Endothelial cell of umbilical vein (primary cell): ENCODE measurements around the gene PAAF1.

Experiments used
- EZH2 ChIP-seq: IDR thresholded peaks from 2 replicates; pipeline ENCODE4 v1.6.1; 2012; ENCODE audit warnings: borderline replicate concordance, low read depth, mild to moderate bottlenecking, moderate library complexity, low read length, inconsistent platforms; ENCODE audit not compliant: severe bottlenecking
- FOS ChIP-seq: IDR thresholded peaks from 2 replicates; pipeline ENCODE4 v1.6.1; 2011; ENCODE audit warnings: mild to moderate bottlenecking, low read length, moderate library complexity, borderline replicate concordance; ENCODE audit not compliant: insufficient read depth
- GATA2 ChIP-seq: IDR thresholded peaks from 2 replicates; pipeline ENCODE4 v1.7.0; 2011; ENCODE audit warnings: low read depth, mild to moderate bottlenecking, moderate library complexity, mixed read lengths, low read length; ENCODE audit not compliant: insufficient read length, insufficient read depth
- JUN ChIP-seq: IDR thresholded peaks from 2 replicates; pipeline ENCODE4 v1.6.1; 2011; ENCODE audit warnings: borderline replicate concordance, low read depth; ENCODE audit not compliant: insufficient read length, insufficient read depth
- MYC ChIP-seq: IDR thresholded peaks from one replicate; pipeline ENCODE4 v1.6.1; 2011; ENCODE audit warnings: mild to moderate bottlenecking, low read depth, low read length
- POLR2A ChIP-seq: IDR thresholded peaks from 2 replicates; pipeline ENCODE4 v1.6.1; 2012; ENCODE audit warnings: low read depth, mild to moderate bottlenecking, control low read depth, low read length
- POLR2AphosphoS5 ChIP-seq: IDR thresholded peaks from 2 replicates; pipeline ENCODE4 v1.6.1; 2012; ENCODE audit warnings: low read depth, mild to moderate bottlenecking, control low read depth, low read length, moderate library complexity; ENCODE audit not compliant: insufficient read depth
- TF ChIP-seq, protein P1 (sequence below), 2 donors: IDR thresholded peaks; 1 replicate in 1 of 2; 2 replicates in 1 of 2; pipeline ENCODE4 v1.5.1; 2011; ENCODE audit warnings: low read length in 2 of 2, mild to moderate bottlenecking in 2 of 2, moderate library complexity in 2 of 2, control low read depth in 1 of 2, inconsistent platforms in 1 of 2, low read depth in 1 of 2; ENCODE audit not compliant: insufficient read depth in 1 of 2; ENCODE audit errors: extremely low read depth in 1 of 2
- TF ChIP-seq, protein P2 (sequence below): IDR thresholded peaks from 2 replicates; pipeline ENCODE4 v1.6.1; 2011; ENCODE audit not compliant: insufficient read depth, insufficient read length

DNA sequence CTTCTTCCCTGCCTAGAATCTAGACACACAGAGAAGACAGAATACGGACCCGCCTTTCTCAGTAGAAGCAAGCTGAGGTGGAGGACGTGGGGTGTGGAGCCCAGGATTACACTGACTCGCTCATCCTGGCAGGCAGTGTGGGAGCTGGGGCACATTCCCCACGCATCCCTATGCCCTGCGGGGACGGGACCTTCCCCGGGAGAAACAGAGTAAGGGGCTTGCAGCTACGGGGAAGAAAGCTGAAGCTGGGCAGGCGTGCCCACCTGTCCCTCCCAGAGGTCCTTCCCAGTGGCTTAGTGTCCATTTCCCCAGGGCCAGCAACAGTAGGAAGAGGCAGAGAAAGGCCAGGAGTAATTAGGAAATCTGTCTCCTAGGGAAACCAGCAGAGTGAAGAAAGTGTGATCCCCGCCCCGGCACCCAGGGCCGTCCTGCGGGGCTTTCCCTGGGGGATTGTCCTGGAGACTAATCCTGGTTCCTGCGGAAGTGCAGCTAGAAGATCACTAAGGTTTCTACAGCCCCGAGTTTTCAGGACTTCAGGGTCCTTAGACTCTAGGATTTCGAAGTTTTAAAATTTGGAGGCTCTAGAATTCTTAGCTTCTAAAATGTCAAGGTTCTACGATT lies 81.8 kb downstream of the PAAF1 start:
- TF ChIP-seq, protein P1, sequence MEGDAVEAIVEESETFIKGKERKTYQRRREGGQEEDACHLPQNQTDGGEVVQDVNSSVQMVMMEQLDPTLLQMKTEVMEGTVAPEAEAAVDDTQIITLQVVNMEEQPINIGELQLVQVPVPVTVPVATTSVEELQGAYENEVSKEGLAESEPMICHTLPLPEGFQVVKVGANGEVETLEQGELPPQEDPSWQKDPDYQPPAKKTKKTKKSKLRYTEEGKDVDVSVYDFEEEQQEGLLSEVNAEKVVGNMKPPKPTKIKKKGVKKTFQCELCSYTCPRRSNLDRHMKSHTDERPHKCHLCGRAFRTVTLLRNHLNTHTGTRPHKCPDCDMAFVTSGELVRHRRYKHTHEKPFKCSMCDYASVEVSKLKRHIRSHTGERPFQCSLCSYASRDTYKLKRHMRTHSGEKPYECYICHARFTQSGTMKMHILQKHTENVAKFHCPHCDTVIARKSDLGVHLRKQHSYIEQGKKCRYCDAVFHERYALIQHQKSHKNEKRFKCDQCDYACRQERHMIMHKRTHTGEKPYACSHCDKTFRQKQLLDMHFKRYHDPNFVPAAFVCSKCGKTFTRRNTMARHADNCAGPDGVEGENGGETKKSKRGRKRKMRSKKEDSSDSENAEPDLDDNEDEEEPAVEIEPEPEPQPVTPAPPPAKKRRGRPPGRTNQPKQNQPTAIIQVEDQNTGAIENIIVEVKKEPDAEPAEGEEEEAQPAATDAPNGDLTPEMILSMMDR (IDR thresholded peaks at IDR 0.05; ENCODE audit: extremely low read depth in 1 of 2, insufficient read depth in 1 of 2, low read depth in 1 of 2, low read length in 2 of 2) = no peak
- TF ChIP-seq POLR2A (no peak), EZH2 (no peak), POLR2AphosphoS5 (no peak), JUN (no peak), MYC (no peak), GATA2 (no peak), FOS (no peak)
- TF ChIP-seq, protein P2, sequence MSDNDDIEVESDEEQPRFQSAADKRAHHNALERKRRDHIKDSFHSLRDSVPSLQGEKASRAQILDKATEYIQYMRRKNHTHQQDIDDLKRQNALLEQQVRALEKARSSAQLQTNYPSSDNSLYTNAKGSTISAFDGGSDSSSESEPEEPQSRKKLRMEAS = no peak
